Activated naive CD8-positive, alpha-beta T cell treated with anti-CD3 and anti-CD28 coated beads for 36 hours (primary cell): ENCODE data around the gene BORCS5. TPM values are rescaled to one million over a fixed set of nuclear protein-coding genes. Genes with fewer than 3 reads are reported as not detected.

Experiments
- DNase-seq: peaks from one replicate; pipeline ENCODE4 v3.0.0; 2021
- H3K27ac Mint-ChIP-seq: one replicate; pipeline ENCODE4 v1.8.0; 2022; ENCODE audit warnings: mild to moderate bottlenecking, moderate library complexity, mixed read lengths
- H3K27me3 Mint-ChIP-seq: one replicate; pipeline ENCODE4 v1.8.0; 2022; ENCODE audit warnings: mild to moderate bottlenecking, mixed read lengths
- H3K36me3 Mint-ChIP-seq: one replicate; pipeline ENCODE4 v1.8.0; 2021; ENCODE audit warnings: mild to moderate bottlenecking, mixed read lengths
- H3K4me1 Mint-ChIP-seq: one replicate; pipeline ENCODE4 v1.8.0; 2021; ENCODE audit warnings: mixed read lengths
- H3K4me3 Mint-ChIP-seq: one replicate; pipeline ENCODE4 v1.8.0; 2022; ENCODE audit warnings: mild to moderate bottlenecking, moderate library complexity, mixed read lengths
- H3K9me3 Mint-ChIP-seq: one replicate; pipeline ENCODE4 v1.8.0; 2022; ENCODE audit warnings: mixed read lengths
- total RNA-seq, 2 experiments: library from RNA; stranded (reverse); gene quantifications; one replicate each; pipeline ENCODE4 v1.2.3, GENCODE V29; 2021

The BORCS5 gene
- total RNA-seq, 2 experiments from 2014 or later = 25.5 to 25.8 TPM

DNA sequence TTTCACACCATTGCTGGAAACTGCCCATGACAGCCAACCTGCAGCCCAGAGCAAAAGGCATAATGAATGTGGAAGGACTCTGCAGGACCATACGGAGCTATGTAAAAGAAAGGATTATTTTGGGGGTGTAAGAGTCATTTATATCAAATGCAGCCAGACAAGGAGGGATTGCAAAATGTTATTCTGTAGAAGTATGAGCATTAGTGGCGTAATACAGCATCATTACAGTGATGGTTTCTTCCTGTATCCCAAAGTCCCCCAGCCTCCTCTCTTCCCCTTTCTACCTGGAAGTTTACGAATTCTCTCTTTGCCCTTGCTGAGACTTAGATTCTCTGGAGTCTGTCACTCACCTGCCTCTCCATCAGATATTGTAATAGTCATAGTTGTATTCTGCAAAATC, 89.9 kb downstream of the BORCS5 start:
- no peaks in the 10 kb centered on the region for H3K9me3 Mint-ChIP-seq
- H3K27ac Mint-ChIP-seq = no peak overlapping the region
- no peak for DNase-seq
- peaks cover 30% of the 10 kb centered on the region for H3K4me1 Mint-ChIP-seq
- no peak overlapping the region for H3K4me3 Mint-ChIP-seq
- no peaks in the 10 kb centered on the region for H3K27me3 Mint-ChIP-seq
- H3K36me3 Mint-ChIP-seq = peaks cover 11% of the 10 kb centered on the region

DNA sequence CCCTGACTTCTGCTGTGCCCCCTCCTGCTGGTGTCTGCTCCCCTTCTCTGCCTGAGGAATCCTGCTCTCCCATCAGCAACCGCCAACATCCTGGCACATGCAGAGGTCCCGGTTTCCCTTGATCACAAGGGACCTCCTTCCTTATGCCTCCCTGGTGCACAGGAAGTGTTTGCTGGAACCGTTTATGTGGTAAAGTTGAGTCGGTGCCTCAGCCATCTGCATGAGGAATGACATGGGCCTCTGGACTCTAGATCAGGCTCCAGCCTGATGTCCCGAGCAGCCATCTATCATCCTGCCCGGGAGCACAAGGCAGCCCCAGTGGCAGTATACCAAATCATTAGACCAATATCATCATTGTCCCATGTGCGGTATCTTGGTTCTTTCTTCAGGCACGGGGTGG, 90.4 kb downstream of the BORCS5 start:
- no peak for DNase-seq
- peaks cover 9% of the 10 kb centered on the region for H3K36me3 Mint-ChIP-seq
- no peaks in the 10 kb centered on the region for H3K9me3 Mint-ChIP-seq
- H3K27ac Mint-ChIP-seq = no peak overlapping the region
- H3K27me3 Mint-ChIP-seq = no peaks in the 10 kb centered on the region
- H3K4me3 Mint-ChIP-seq = no peak overlapping the region
- H3K4me1 Mint-ChIP-seq = peaks cover 26% of the 10 kb centered on the region

- no peak for DNase-seq
- Mint-ChIP-seq H3K27ac (no peak overlapping the region), H3K36me3 (peaks cover 8% of the 10 kb centered on the region), H3K27me3 (no peaks in the 10 kb centered on the region), H3K9me3 (no peaks in the 10 kb centered on the region), H3K4me1 (peaks cover 21% of the 10 kb centered on the region), H3K4me3 (no peak overlapping the region)
Observed at GRCh38 chr12:12447837-12448236, 91.0 kb downstream of the BORCS5 start.

- no peaks in the 10 kb centered on the region for H3K27me3 Mint-ChIP-seq
Observed at GRCh38 chr12:12449533-12450025, 92.7 kb downstream of the BORCS5 start.

DNA sequence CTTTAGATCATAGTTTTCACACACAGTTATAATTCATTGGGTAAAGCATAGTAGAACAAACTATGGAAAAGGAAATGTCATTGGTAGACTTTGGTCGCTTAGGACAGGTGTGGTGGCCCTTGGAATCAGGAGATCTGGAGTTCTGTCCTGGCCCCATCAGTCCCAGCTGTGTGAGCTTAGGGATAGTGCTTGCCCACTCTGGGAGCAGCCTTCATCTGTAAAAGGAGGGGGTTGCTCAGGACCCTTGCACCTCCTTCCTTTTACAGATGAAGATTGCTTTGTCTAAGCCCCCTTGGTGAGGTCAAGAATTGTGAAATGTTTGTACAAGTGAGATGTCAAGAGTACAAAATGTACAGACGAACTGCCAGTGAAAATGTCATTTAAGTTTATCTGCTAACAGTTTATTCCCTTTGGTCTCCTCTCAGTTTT, 93.2 kb downstream of the BORCS5 start:
- no peak overlapping the region for H3K27ac Mint-ChIP-seq
- peaks cover 6% of the 10 kb centered on the region for H3K36me3 Mint-ChIP-seq
- peaks cover 8% of the 10 kb centered on the region for H3K4me1 Mint-ChIP-seq
- H3K27me3 Mint-ChIP-seq = no peaks in the 10 kb centered on the region
- peaks cover under 1% of the 10 kb centered on the region for H3K9me3 Mint-ChIP-seq
- H3K4me3 Mint-ChIP-seq = no peak overlapping the region
- no peak for DNase-seq

More at GRCh38 chr12:12449533-12450025, 92.7 kb downstream of the BORCS5 start:
- DNase-seq = no peak
- Mint-ChIP-seq H3K36me3 (peaks cover 6% of the 10 kb centered on the region), H3K9me3 (no peaks in the 10 kb centered on the region), H3K4me1 (peaks cover 8% of the 10 kb centered on the region), H3K27ac (no peak overlapping the region), H3K4me3 (no peak overlapping the region)

- peaks cover 4% of the 10 kb centered on the region for H3K4me1 Mint-ChIP-seq
- H3K27me3 Mint-ChIP-seq = no peaks in the 10 kb centered on the region
- no peak for DNase-seq
- H3K4me3 Mint-ChIP-seq = no peak overlapping the region
- no peak overlapping the region for H3K27ac Mint-ChIP-seq
- H3K9me3 Mint-ChIP-seq = peaks cover 2% of the 10 kb centered on the region
- H3K36me3 Mint-ChIP-seq = peaks cover 6% of the 10 kb centered on the region
Observed at GRCh38 chr12:12451098-12451497, 94.2 kb downstream of the BORCS5 start.

DNA sequence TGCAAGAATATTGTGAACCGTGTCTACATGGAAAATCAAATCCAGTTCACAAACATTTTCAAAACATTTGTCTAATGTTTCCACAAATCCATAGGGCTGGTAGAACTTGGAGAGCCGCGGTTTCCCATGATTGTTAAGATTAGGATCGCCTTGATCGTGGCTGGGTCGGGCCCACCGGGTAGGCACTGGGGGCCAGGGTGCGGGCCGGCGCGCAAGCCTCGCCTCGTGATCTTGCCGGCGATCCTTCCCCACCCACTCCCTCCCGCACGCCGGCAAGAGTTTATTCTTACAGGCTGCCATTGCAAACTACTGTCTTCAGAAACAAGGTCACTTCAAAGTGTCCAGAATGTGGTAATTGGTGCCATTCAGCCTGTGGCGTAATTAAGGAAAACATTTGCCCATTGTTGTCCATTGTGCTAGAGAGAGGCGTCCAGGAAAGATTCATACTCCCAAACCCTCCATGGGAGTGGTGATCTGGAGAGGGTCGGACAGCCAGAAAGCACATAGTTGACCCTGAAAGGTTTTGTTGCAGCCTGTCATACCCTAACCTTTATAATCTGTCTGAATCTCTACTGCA, 95.5 kb downstream of the BORCS5 start:
- H3K36me3 Mint-ChIP-seq = peaks cover 5% of the 10 kb centered on the region
- H3K4me3 Mint-ChIP-seq = no peak overlapping the region
- DNase-seq = no peak
- H3K27ac Mint-ChIP-seq = no peak overlapping the region
- H3K4me1 Mint-ChIP-seq = peaks cover 12% of the 10 kb centered on the region
- H3K27me3 Mint-ChIP-seq = no peaks in the 10 kb centered on the region
- peaks cover 2% of the 10 kb centered on the region for H3K9me3 Mint-ChIP-seq

GRCh38 chr12:12453635-12454034, 96.8 kb downstream of the BORCS5 start:
- Mint-ChIP-seq H3K27ac (no peak overlapping the region), H3K4me3 (no peak overlapping the region), H3K4me1 (peaks cover 12% of the 10 kb centered on the region), H3K36me3 (peaks cover 5% of the 10 kb centered on the region), H3K27me3 (no peaks in the 10 kb centered on the region), H3K9me3 (peaks cover 2% of the 10 kb centered on the region)
- no peak for DNase-seq

GRCh38 chr12:12454315-12454714, 97.4 kb downstream of the BORCS5 start:
- Mint-ChIP-seq H3K27me3 (no peaks in the 10 kb centered on the region), H3K4me1 (peaks cover 12% of the 10 kb centered on the region), H3K36me3 (peaks cover 5% of the 10 kb centered on the region), H3K4me3 (no peak overlapping the region), H3K27ac (no peak overlapping the region), H3K9me3 (peaks cover 2% of the 10 kb centered on the region)
- DNase-seq = no peak

DNA sequence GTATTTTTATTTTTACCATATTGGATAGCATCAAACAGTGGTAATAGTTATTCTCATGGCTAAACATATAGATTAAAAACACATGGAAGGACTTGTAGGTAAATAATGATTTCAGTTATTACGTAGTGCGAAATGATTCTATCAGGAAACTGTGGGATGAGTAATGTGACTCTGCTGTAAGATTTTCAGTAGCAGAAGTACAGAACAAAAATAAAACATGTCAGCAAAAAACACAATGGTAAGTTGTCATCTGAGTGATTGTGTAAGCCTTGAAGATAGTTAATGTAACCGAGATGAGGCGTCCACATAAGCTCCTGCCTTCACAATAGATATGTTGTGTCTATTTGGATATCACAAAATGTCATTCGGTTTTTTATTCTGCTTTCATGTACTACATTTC, 99.8 kb downstream of the BORCS5 start:
- DNase-seq = no peak
- H3K4me3 Mint-ChIP-seq = no peak overlapping the region
- peaks cover 21% of the 10 kb centered on the region for H3K4me1 Mint-ChIP-seq
- peaks cover 2% of the 10 kb centered on the region for H3K9me3 Mint-ChIP-seq
- peak overlapping the region; percentile 46 for H3K27ac Mint-ChIP-seq
- no peaks in the 10 kb centered on the region for H3K27me3 Mint-ChIP-seq
- peaks cover 8% of the 10 kb centered on the region for H3K36me3 Mint-ChIP-seq

DNA sequence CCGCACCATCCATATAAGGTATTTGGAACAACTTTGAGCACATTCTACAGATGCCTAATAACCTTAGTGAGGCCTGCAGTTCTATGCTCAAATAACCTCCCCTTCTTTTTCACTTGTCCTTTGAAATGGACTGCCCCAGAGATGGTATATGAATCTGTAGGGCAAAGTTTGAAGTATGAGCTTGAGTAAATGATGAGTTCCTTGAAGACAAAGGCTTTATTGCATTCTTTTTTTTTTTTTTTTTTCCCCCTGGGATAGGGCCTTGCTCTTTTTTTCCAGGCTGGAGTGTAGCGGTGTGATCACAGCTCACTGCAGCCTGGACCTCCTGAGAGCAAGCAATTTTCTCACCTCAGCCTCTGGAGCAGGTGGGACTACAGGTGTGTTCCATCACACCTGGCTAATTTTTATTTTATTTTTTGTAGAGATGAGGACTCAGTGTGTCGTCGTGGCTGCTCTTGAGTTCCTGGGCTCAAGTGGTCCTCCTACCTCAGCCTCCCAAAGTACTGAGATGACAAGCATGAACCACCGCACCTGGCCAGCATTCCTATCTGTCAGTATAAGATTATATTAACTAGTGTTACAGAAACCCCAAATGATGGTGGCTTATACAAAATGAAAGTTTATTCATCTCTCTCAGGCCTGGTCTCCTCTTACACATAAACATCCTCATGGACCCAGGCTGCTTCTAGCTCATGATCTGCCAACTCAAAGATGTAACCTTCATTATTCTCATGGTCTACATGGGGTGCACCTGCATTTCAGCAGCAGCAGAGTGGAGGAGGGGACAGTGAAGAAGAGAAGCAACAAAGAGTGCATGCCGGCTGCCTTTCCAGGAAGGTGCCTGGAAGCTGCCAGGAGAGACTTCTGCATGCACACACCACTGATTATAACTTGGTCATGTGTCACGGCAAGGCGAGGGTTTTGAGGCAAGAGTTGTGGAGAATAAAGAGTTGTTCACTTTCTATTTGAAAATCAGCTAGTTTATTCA, 104.4 kb downstream of the BORCS5 start:
- H3K4me3 Mint-ChIP-seq = peak overlapping the region; percentile 49
- peaks cover 46% of the 10 kb centered on the region for H3K4me1 Mint-ChIP-seq
- peaks cover 21% of the 10 kb centered on the region for H3K36me3 Mint-ChIP-seq
- DNase-seq = peak; percentile 32
- no peaks in the 10 kb centered on the region for H3K9me3 Mint-ChIP-seq
- peak overlapping the region; percentile 92 for H3K27ac Mint-ChIP-seq
- H3K27me3 Mint-ChIP-seq = no peaks in the 10 kb centered on the region

GRCh38 chr12:12461923-12462315, 105.0 kb downstream of the BORCS5 start:
- Mint-ChIP-seq H3K4me1 (peaks cover 47% of the 10 kb centered on the region), H3K27ac (peak overlapping the region; percentile 92), H3K36me3 (peaks cover 25% of the 10 kb centered on the region), H3K4me3 (no peak overlapping the region), H3K27me3 (no peaks in the 10 kb centered on the region), H3K9me3 (no peaks in the 10 kb centered on the region)
- DNase-seq = peak; percentile 45

DNA sequence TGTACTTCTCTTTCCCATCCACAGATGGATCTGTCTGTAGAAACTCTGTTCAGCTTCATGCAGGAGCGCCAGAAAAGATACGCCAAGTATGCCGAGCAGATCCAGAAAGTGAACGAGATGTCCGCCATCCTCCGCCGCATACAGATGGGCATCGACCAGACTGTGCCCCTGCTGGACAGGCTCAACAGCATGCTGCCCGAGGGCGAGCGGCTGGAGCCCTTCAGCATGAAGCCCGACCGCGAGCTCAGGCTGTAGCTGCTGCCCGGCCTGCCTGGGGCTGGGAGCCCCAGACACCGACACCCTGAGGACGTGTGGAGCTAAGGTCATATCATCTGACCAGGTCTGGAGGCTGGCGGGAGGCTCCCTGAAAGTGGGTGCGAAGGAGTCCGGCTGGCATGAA, 108.6 kb downstream of the BORCS5 start:
- no peaks in the 10 kb centered on the region for H3K9me3 Mint-ChIP-seq
- no peak for DNase-seq
- H3K27ac Mint-ChIP-seq = peak overlapping the region; percentile 68

DNA sequence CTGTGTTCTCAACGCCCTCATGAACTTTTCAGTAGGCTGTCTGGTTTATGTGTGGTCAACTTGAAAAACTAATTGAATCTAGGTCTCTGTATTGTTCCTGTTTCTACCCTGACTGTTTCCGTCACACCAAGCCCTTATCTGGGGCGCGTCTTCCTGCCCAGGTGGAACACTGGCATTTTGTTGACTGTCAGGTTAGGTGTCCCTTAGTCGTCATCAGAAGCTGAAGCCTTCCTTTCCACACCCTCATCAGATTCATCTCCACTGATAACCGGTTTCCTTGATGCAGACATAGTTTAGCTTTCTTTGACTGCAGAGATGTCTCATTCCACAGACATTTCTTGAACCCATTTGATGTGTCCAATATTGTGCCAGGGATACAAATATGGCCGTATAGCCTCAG, 109.3 kb downstream of the BORCS5 start:
- H3K9me3 Mint-ChIP-seq = no peaks in the 10 kb centered on the region
- H3K27ac Mint-ChIP-seq = peak overlapping the region; percentile 80
- H3K27me3 Mint-ChIP-seq = no peaks in the 10 kb centered on the region
- H3K4me3 Mint-ChIP-seq = peak overlapping the region; percentile 35
- peak; percentile 34 for DNase-seq
- peaks cover 65% of the 10 kb centered on the region for H3K4me1 Mint-ChIP-seq
- peaks cover 62% of the 10 kb centered on the region for H3K36me3 Mint-ChIP-seq

More for the DNA sequence above, 108.6 kb downstream of the BORCS5 start:
- Mint-ChIP-seq H3K4me3 (no peak overlapping the region), H3K36me3 (peaks cover 57% of the 10 kb centered on the region), H3K27me3 (no peaks in the 10 kb centered on the region), H3K4me1 (peaks cover 66% of the 10 kb centered on the region)

DNA sequence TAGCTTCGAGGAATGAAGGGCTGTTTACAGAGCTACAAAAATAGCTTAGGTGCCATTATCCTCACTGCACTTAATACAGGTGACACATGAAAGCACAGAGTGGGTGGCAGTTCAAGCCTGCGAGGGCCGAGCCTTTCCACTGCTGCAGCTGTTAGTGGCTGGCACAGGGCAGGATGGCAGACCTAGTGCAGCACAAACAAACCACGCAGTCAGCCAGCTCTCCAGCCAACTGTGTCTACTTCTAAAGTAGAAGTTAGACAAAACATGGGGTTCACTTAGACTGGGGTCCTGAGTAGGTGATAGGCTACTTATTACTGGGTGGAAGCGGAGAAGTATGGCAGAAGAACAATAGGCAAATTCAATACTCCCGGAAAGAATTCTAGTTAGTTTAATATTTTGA, 110.4 kb downstream of the BORCS5 start:
- Mint-ChIP-seq H3K9me3 (no peaks in the 10 kb centered on the region), H3K4me1 (peaks cover 56% of the 10 kb centered on the region), H3K4me3 (no peak overlapping the region), H3K36me3 (peaks cover 65% of the 10 kb centered on the region), H3K27me3 (no peaks in the 10 kb centered on the region), H3K27ac (peak overlapping the region; percentile 79)
- peak; percentile 27 for DNase-seq
